Skeletal muscle cell (primary cell): ENCODE data around the gene RRAGB.
A peak's percentile ranks its signal among the peaks of the same experiment; 100 is the strongest.
"Not testable (repeated sequence)": the region's sequence is repeated elsewhere in the genome, so short reads cannot be mapped to it uniquely, and the experiment has no call there.

Experiments
- DNase-seq: peaks from one replicate; pipeline ENCODE4 v3.0.0-alpha.2; 2010; ENCODE audit warnings: low read depth
- H3K4me3 ChIP-seq: 2 replicates; pipeline ENCODE4 v1.5.1; 2011; ENCODE audit warnings: low read depth, mild to moderate bottlenecking, control low read depth, low read length, moderate library complexity

RRAGB gene

DNA sequence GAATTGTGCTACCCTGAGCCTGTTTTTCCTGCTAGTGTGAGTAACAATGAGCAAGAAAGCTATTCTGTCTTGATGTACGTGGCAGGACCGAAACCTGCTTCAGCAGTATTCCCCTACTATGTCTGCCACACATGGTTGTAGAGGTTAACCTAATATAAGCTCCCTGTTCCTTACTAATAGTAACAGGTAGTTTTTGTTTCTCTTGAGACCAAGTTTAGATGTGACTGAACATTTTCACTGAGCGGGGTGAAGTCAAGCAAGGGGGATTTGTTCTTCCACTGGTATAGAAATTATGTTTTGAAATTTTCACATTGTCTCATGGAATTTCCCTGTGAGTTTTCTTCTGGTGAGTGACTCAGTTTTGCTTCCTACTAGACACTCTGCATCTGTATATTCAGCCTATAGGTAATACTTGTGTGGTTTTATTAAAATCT lies 37.3 kb downstream of the RRAGB start:
- no peak overlapping the region for H3K4me3 ChIP-seq
- no peak for DNase-seq

DNA sequence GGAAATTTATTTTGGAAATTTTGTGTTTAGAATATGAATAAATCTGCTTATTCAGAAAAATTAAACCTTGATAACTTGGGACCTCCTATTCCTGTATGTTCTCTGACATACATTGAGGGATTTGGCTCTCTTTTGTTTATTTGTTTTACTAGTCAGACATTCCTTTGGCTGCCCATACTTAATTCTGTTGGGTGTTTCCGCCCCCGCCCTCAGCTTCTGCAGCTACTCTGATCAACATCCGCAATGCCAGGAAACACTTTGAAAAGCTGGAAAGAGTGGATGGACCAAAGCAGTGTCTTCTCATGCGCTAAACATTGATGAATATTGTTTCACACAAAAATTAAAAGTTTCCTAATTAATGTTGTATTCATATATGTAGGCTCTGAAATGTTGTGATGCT lies 40.5 kb downstream of the RRAGB start:
- DNase-seq, result peak; percentile 5

DNA sequence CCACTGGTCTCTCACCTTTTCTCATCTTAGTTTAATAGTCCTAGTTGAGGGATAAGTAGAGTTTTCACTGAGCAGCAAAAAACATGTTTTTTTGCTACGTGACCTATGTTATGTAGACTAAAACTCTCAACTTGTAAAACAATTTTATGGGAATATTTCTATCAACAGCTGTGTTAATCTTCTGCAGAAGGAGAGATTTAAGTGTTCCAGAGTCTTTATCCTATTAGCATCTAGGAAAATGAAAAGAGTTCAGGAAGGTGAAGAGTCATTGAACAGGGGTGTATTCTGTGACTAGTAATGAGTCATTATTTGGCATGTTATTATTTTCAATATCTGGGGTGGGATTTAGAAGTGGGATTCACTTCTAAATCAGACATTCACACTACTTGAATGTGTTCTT lies 41.9 kb downstream of the RRAGB start:
- no peak for DNase-seq
- H3K4me3 ChIP-seq, result no peak overlapping the region

More for the DNA sequence above, 40.5 kb downstream of the RRAGB start:
- H3K4me3 ChIP-seq, result no peak overlapping the region

DNA sequence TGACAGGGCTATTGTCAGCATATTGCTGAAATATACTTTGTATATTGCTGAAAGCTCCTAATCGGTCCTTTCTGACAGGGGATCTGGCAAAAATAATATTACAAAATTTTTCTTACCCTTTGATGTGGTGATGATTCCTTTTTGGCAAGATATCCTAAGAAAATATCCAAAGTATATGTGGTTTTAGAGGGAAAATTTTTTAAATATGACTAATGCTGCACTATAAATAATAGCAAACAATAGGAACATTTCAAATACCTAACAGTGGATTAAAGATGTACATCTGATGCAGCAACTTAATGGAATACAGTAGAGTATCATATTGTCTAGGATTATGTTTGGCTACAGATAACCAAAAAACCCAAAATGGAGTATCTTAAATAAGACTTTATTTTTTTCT lies 49.6 kb downstream of the RRAGB start:
- no peak for DNase-seq

DNA sequence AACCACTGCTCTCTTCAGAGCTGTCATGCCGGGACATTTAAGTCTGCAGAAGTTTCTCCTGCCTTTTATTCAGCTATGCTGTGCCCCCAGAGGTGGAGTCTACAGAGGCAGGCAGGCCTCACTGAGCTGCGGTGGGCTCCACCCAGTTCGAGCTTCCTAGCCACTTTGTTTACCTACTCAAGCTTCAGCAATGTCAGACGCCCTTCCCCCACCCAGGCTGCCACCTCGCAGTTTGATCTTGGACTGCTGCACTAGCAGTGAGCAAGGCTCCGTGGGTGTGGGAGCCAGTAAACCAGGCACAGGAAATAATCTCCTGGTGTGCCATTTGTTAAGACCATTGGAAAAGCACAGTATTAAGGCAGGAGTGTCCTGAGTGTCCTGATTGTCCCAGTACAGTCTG lies 56.9 kb downstream of the RRAGB start:
- not testable (repeated sequence) for DNase-seq, H3K4me3 ChIP-seq

More for the DNA sequence above, 49.6 kb downstream of the RRAGB start:
- H3K4me3 ChIP-seq, result no peak overlapping the region

DNA sequence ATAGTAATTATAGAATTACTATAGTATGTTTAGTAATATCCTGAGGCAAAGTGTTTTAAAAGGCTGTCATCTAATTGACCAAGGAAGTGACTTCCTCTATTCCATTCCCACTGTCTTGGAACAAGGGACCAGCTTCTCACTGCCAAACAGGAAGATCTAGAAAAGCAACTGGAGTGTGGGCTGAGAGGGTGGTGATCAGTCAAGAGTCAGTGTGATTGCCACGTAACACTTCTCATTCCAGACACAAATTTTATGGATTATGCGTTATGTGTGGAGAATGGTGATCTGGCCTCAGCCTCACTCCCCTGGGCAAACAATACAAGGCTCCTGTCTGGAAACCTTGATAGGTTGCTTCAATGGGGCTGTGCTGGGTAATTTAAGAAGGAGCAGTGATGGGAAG lies 60.0 kb downstream of the RRAGB start:
- no peak for DNase-seq
- H3K4me3 ChIP-seq, result no peak overlapping the region

DNA sequence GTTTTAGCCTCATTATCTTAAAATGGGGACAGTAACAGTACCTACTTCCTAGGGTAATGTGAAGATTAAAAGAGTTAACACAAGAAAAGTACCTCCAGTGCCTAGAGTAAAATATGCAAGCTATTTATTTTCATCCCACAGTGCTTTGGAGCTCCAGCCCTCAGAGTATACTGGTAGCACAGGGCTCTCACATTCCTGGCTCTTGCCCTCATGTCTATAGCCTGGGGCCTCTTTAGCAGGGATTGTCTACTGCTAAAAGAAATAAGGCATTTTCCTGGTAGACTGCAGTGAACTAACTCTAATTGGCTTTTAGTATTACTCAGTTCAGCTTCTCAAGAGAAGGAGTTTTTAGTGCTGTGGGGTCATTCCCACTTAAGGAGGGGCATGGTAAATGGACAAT lies 60.8 kb downstream of the RRAGB start:
- H3K4me3 ChIP-seq, result no peak overlapping the region
- no peak for DNase-seq

DNA sequence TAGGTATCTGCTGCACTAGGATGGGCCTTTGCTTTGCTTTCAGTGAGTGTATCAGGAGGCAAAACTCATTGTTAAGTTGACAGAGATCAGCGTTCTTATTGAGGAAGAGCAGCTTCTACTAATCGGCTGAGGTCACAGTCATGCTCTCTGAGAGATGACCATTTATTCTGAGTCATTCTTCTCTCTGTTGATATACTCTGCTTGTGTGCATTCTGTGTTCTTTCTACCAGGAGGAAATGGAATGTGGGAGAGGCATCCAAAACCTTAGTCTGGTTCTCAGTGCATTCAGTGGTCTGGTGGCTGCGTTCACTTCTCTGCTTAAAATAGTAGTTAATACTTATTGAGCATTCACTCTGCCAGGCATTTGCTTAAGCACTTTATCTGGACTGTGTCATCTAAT lies 66.2 kb downstream of the RRAGB start:
- H3K4me3 ChIP-seq, result no peak overlapping the region
- DNase-seq, result no peak

DNA sequence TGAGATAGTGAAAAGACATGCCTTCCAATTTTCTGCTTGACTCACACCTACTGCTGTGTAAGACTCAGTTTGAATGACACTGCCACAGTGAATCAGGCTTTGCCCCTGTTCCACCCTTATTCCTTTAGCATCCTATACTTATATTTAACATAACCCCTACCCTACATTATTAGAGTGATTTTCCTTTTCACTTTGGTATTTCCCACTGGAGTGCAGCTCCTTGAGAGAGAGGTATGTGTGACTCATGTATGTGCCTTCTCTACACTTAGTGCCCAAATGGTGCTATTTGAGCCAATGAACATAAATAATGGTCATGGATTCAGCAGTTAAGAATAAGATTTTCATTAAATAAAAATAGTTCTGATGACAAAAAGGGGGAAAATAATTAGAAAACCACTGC lies 69.5 kb downstream of the RRAGB start:
- DNase-seq, result no peak
- H3K4me3 ChIP-seq, result no peak overlapping the region

DNA sequence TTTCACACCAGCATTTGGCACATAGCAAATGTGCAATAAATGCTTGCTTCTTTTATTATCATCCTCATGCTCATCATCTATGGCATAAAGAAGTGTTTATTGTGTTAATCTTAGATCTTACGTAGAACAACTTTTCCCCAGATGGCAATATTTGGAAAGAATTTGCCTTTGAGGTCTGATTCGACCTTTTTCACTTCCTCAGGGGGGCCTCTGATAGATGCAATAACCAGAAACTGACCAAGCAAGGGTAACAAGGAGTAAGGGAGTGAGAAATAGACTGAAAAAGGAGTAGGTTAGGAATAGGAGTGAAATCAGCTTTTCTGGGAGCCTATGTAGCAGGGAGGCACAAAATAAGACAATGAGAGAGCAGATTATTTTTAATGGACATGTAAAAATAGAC lies 70.2 kb downstream of the RRAGB start:
- H3K4me3 ChIP-seq, result no peak overlapping the region
- no peak for DNase-seq

DNA sequence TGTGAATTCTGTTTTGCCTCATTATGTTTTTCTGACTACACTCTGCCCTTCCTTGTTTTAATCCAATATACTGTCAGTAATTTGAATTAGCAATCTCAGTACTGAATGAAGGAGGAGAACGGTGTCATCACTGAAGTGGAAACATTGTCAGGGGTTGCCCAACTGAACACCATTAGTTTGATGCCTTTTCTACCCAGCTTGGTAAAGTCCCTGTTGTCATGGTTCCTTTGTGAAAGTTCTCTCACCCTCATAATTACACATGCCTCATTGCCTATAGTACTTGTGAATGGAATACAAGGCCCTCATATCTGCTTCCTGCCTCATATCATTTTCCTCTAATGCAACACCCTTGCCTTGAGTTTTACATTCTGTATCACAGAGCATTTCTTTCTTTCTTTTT lies 76.9 kb downstream of the RRAGB start:
- no peak overlapping the region for H3K4me3 ChIP-seq
- DNase-seq, result no peak

DNA sequence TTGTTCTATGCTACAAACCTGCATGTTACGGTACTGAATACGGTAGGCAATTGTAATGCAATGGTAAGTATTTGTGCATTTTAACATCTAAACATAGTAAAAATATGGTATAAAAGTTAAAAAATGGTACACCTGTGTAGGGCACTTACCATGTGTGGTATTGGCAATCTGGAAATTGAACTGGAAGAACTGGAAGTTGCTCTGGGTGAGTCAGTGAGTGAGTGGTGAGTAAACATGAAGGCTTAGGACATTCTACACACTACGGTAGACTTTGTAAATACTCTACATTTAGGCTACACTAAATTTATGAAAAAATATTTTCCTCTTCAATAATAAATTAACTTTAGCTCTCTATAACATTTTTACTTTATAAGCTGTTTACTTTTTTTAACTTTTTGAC lies 78.9 kb downstream of the RRAGB start:
- H3K4me3 ChIP-seq, result no peak overlapping the region
- no peak for DNase-seq

DNA sequence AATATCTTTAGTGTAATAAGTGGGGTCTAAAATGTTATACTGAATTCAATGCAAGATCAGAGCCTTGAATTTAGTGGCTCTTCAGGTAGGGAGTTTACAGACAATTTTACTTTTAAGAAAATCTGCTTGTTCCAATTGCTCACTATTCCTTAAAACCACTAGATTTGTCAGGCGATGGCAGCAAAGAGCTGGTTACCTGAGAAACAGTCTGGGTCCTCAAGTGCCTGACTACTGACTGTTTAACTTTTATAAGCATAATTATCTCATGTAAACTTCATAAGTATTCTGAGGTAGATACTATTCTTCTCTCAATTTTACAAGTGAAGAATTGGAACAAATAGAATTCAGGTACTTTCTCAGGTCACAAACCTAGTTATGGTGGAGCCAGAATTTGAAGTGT lies 84.3 kb downstream of the RRAGB start:
- DNase-seq, result no peak
- H3K4me3 ChIP-seq, result no peak overlapping the region
